H1 (cell line): Measurements from ENCODE around the gene TMEM45A. TPM values are rescaled to one million over a fixed set of nuclear protein-coding genes. Genes with fewer than 3 reads are reported as not detected.

Experiments used
- CTCF ChIA-PET: fragments of 300-600 bp; sonication (Branson Sonifier 250); formaldehyde crosslinking; loops from one replicate; lab custom pipeline; 2021; ENCODE audit not compliant: partially characterized antibody; lab: Charles Lee
- POLR2A ChIA-PET: fragments of 300-600 bp; sonication (Branson Sonifier 250); formaldehyde crosslinking; loops from one replicate; lab custom pipeline; 2021; ENCODE audit warnings: inconsistent platforms; ENCODE audit not compliant: partially characterized antibody; lab: Charles Lee
- DNase-seq, 2 experiments: peaks; one replicate each; pipeline versions ENCODE4 v3.0.0 to v3.0.0-alpha.2; 2010 to 2022; ENCODE audit warnings: low spot score in 2 of 2, low read depth in 1 of 2, mixed read lengths in 1 of 2
- FAIRE-seq: peaks from 2 replicates; lab custom pipeline; 2011; peaks lifted over from hg19 to GRCh38; lab: Jason Lieb, UNC
- H2AFZ ChIP-seq: 2 replicates; pipeline ENCODE4 v1.8.1; 2012; ENCODE audit warnings: low read length, inconsistent platforms
- H2AK5ac ChIP-seq: 2 replicates; pipeline ENCODE4 v1.6.1; 2013; ENCODE audit warnings: low read depth, low read length
- H2BK120ac ChIP-seq: replicated peaks from 2 replicates; pipeline ENCODE3; 2013; ENCODE audit warnings: low read depth, low read length, inconsistent platforms
- H2BK12ac ChIP-seq: 2 replicates; pipeline ENCODE4 v1.6.1; 2013; ENCODE audit warnings: low read depth, low read length
- H2BK15ac ChIP-seq: 2 replicates; pipeline ENCODE4 v1.6.1; 2013; ENCODE audit warnings: low read length
- H2BK20ac ChIP-seq: 2 replicates; pipeline ENCODE4 v1.6.1; 2013; ENCODE audit warnings: low read length
- H2BK5ac ChIP-seq: 2 replicates; pipeline ENCODE4 v1.6.1; 2013; ENCODE audit warnings: low read depth, low read length
- H3K14ac ChIP-seq: 2 replicates; pipeline ENCODE4 v1.6.1; 2013; ENCODE audit warnings: inconsistent platforms; ENCODE audit not compliant: insufficient read length
- H3K18ac ChIP-seq: 2 replicates; pipeline ENCODE4 v1.6.1; 2013; ENCODE audit warnings: low read length; ENCODE audit errors: extremely low read depth
- H3K23ac ChIP-seq: 2 replicates; pipeline ENCODE4 v1.6.1; 2013; ENCODE audit warnings: inconsistent platforms; ENCODE audit not compliant: insufficient read length
- H3K23me2 ChIP-seq: 2 replicates; pipeline ENCODE4 v1.6.1; 2013; ENCODE audit warnings: low read depth, low read length
- H3K27ac ChIP-seq: 2 replicates; pipeline ENCODE4 v1.6.1; 2011; ENCODE audit warnings: low read depth, low read length, inconsistent platforms
- H3K27me3 ChIP-seq, 4 experiments: replicated peaks in 1 of 4; 1 replicate in 1 of 4; 2 replicates in 3 of 4; pipeline versions ENCODE4 v1.6.1 to v1.8.1; 2011 to 2013; ENCODE audit warnings: low read length in 3 of 4, mild to moderate bottlenecking in 3 of 4, inconsistent platforms in 2 of 4, mixed read lengths in 2 of 4, moderate library complexity in 1 of 4; ENCODE audit not compliant: control insufficient read depth in 3 of 4, insufficient read depth in 3 of 4; ENCODE audit errors: extremely low read depth in 1 of 4
- H3K36me3 ChIP-seq, 4 experiments: 2 replicates each; pipeline versions ENCODE4 v1.6.1 to v1.8.1; 2011 to 2013; ENCODE audit warnings: mild to moderate bottlenecking in 4 of 4, low read length in 3 of 4, moderate library complexity in 2 of 4, control low read depth in 1 of 4, inconsistent platforms in 1 of 4; ENCODE audit not compliant: insufficient read depth in 4 of 4, control insufficient read depth in 2 of 4
- H3K4ac ChIP-seq: replicated peaks from 2 replicates; pipeline ENCODE3; 2013; ENCODE audit warnings: low read length, low read depth, mixed read lengths, inconsistent platforms; ENCODE audit not compliant: insufficient read length
- H3K4me1 ChIP-seq, 4 experiments: replicated peaks in 1 of 4; 1 replicate in 1 of 4; 2 replicates in 3 of 4; pipeline versions ENCODE4 v1.6.1 to v1.8.1; 2011 to 2013; ENCODE audit warnings: low read length in 3 of 4, inconsistent platforms in 2 of 4, mixed read lengths in 1 of 4; ENCODE audit not compliant: insufficient read depth in 4 of 4, control insufficient read depth in 3 of 4
- H3K4me2 ChIP-seq, 2 experiments: 2 replicates each; pipeline versions ENCODE4 v1.6.1 to v1.8.1; 2011 to 2013; ENCODE audit warnings: low read depth in 2 of 2, low read length in 2 of 2, control low read depth in 1 of 2, inconsistent platforms in 1 of 2, mild to moderate bottlenecking in 1 of 2; ENCODE audit not compliant: insufficient read depth in 1 of 2
- H3K4me3 ChIP-seq, 4 experiments: fragments of 200-600, 300-600 bp in 1 of 4; sonication (generic), shearing (Covaris generic), sonication (Bioruptor Twin) in 1 of 4; 2 replicates each; pipeline versions ENCODE4 v1.5.1 to v1.8.1; 2011 to 2016; ENCODE audit warnings: low read length in 4 of 4, low read depth in 3 of 4, control low read depth in 2 of 4, inconsistent platforms in 2 of 4, mild to moderate bottlenecking in 2 of 4, mixed read lengths in 1 of 4, moderate library complexity in 1 of 4; ENCODE audit not compliant: insufficient read depth in 2 of 4; ENCODE audit errors: extremely low read depth in 1 of 4
- H3K56ac ChIP-seq: replicated peaks from 2 replicates; pipeline ENCODE3; 2013; ENCODE audit warnings: low read depth, mild to moderate bottlenecking, mixed read lengths, low read length, inconsistent platforms; ENCODE audit not compliant: insufficient read length
- H3K79me1 ChIP-seq: 2 replicates; pipeline ENCODE4 v1.6.1; 2013; ENCODE audit warnings: low read depth, low read length, control low read depth
- H3K79me2 ChIP-seq, 2 experiments: 2 replicates each; pipeline versions ENCODE4 v1.6.1 to v1.8.1; 2012 to 2013; ENCODE audit warnings: low read length in 2 of 2, mild to moderate bottlenecking in 2 of 2, inconsistent platforms in 1 of 2; ENCODE audit not compliant: insufficient read depth in 2 of 2, control insufficient read depth in 1 of 2
- H3K9ac ChIP-seq, 4 experiments: replicated peaks in 1 of 4; 1 replicate in 1 of 4; 2 replicates in 3 of 4; pipeline versions ENCODE4 v1.6.1 to v1.8.1; 2011 to 2013; ENCODE audit warnings: low read depth in 3 of 4, low read length in 3 of 4, control low read depth in 2 of 4, mild to moderate bottlenecking in 2 of 4, moderate library complexity in 2 of 4, inconsistent platforms in 1 of 4; ENCODE audit errors: extremely low read depth in 1 of 4
- H3K9me3 ChIP-seq, 2 experiments: 2 replicates each; pipeline versions ENCODE4 v1.6.1 to v1.8.1; 2012 to 2013; ENCODE audit warnings: mild to moderate bottlenecking in 2 of 2, moderate library complexity in 2 of 2, control low read depth in 1 of 2, inconsistent platforms in 1 of 2, low read depth in 1 of 2, low read length in 1 of 2, mixed read lengths in 1 of 2; ENCODE audit not compliant: insufficient read depth in 2 of 2
- H4K20me1 ChIP-seq, 2 experiments: replicated peaks in 1 of 2; 2 replicates each; pipeline versions ENCODE3 to v1.8.1; 2011 to 2013; ENCODE audit warnings: inconsistent platforms in 2 of 2, low read length in 2 of 2, mild to moderate bottlenecking in 1 of 2; ENCODE audit not compliant: insufficient read depth in 2 of 2, control insufficient read depth in 1 of 2
- H4K5ac ChIP-seq: 2 replicates; pipeline ENCODE4 v1.6.1; 2013; ENCODE audit warnings: low read length, low read depth, mixed read lengths, inconsistent platforms; ENCODE audit not compliant: insufficient read length
- H4K8ac ChIP-seq: 2 replicates; pipeline ENCODE4 v1.8.0; 2013; ENCODE audit warnings: mild to moderate bottlenecking, moderate library complexity, low read length, inconsistent platforms; ENCODE audit not compliant: insufficient read depth; ENCODE audit errors: extremely low read depth
- H4K91ac ChIP-seq: replicated peaks from 2 replicates; pipeline ENCODE3; 2013; ENCODE audit warnings: low read length, mixed read lengths, inconsistent platforms; ENCODE audit not compliant: insufficient read length
- ATF3 ChIP-seq: IDR thresholded peaks from 2 replicates; pipeline ENCODE4 v1.6.1; 2011; ENCODE audit warnings: low read depth, mild to moderate bottlenecking, low read length; ENCODE audit not compliant: insufficient read depth
- WGBS, 2 experiments: shearing (Covaris generic) in 1 of 2; methylation state at CpG; one replicate each; pipeline versions ENCODE4 v1.1.6 to v1.1.7; 2013 to 2015; ENCODE audit warnings: low lambda C conversion rate in 2 of 2, mixed read lengths in 2 of 2, inconsistent platforms in 1 of 2, low coverage in 1 of 2, missing lambda C conversion rate in 1 of 2; ENCODE audit not compliant: insufficient replicate concordance in 2 of 2, insufficient coverage in 1 of 2, insufficient read length in 1 of 2; ENCODE audit errors: extremely low coverage in 1 of 2, missing lambda C conversion rate in 1 of 2; 5-methylcytosine and 5-hydroxymethylcytosine counted together
- polyA plus RNA-seq, 7 experiments: library from polyadenylated mRNA; depleted of rRNA in 3 of 7; stranded (reverse) in 5 of 7; unstranded in 2 of 7; fragments of >200 nt in 5 of 7; fragments of 200-250 nt in 2 of 7; gene quantifications; 1 replicate in 5 of 7; 2 replicates in 1 of 7; 4 replicates in 1 of 7; pipeline versions ENCODE4 v1.2.1 to v1.2.3, GENCODE V29; 2011 to 2013; ENCODE audit warnings: missing spikeins in 2 of 7, mixed read lengths in 2 of 7
- total RNA-seq: library from RNA; stranded (reverse); fragmentation: NEBNext Ultra II Directional; extraction: Animal tissue kit (Norgen Biotek cat#: 25700); gene quantifications from 2 replicates; pipeline ENCODE4 v1.2.1, GENCODE V29; 2021

TMEM45A gene
- total and polyA plus RNA-seq, 2 of the 8 experiments (the other 6 are each of a cell fraction or from before 2014, with no cell fraction given) = 12.9 to 14.2 TPM

- no peaks in the 10 kb centered on the region for H3K36me3 ChIP-seq
These were observed 48.4 kb downstream of the TMEM45A start for GRCh38 chr3:100540791-100541334.

More at GRCh38 chr3:100540791-100541334, 48.4 kb downstream of the TMEM45A start:
- no peak overlapping the region for H3K4ac ChIP-seq
- no peak for TF ChIP-seq ATF3
- TF ChIP-seq, all 59 proteins: peak for 0
- Histone ChIP-seq H4K91ac (no peak overlapping the region), H3K9me3 (no peaks in the 10 kb centered on the region), H3K9ac (no peak overlapping the region), H4K20me1 (no peaks in the 10 kb centered on the region), H3K23ac (no peak overlapping the region), H3K4me1 (no peaks in the 10 kb centered on the region), H3K18ac (no peak overlapping the region), H4K5ac (no peak overlapping the region), H2BK12ac (no peak overlapping the region), H3K27me3 (no peaks in the 10 kb centered on the region), H2BK5ac (no peak overlapping the region), H3K23me2 (no peaks in the 10 kb centered on the region), H3K79me2 (no peaks in the 10 kb centered on the region), H2BK120ac (no peak overlapping the region), H3K4me2 (no peak overlapping the region), H2BK20ac (no peak overlapping the region), H3K79me1 (no peaks in the 10 kb centered on the region), H3K4me3 (no peak overlapping the region), H3K14ac (no peak overlapping the region), H2AK5ac (no peak overlapping the region), H4K8ac (no peak overlapping the region), H2AFZ (no peak overlapping the region), H3K27ac (no peak overlapping the region), H2BK15ac (no peak overlapping the region), H3K56ac (no peak overlapping the region)
- no peak for DNase-seq
- no peak for FAIRE-seq
- WGBS, 2 experiments = 92% methylated on average over 2 of the region's 2 CpGs; no CpG with 5 or more reads in 1 of the 2 experiments
- CTCF ChIA-PET = interaction anchor here (1.1 kb wide), 1 partner anchor 34 kb away, joined by 3 read pairs; no protein-coding TSS in a partner anchor
- POLR2A ChIA-PET = no interaction called here
